Kidney tubule cell (primary cell): ENCODE results near the gene CNPY3.
"Not testable (repeated sequence)": the region's sequence is repeated elsewhere in the genome, so short reads cannot be mapped to it uniquely, and the experiment has no call there.

Source experiments
- DNase-seq: peaks from one replicate; pipeline ENCODE4 v3.0.0-alpha.2; 2018; ENCODE audit warnings: low spot score

CNPY3 gene

DNA sequence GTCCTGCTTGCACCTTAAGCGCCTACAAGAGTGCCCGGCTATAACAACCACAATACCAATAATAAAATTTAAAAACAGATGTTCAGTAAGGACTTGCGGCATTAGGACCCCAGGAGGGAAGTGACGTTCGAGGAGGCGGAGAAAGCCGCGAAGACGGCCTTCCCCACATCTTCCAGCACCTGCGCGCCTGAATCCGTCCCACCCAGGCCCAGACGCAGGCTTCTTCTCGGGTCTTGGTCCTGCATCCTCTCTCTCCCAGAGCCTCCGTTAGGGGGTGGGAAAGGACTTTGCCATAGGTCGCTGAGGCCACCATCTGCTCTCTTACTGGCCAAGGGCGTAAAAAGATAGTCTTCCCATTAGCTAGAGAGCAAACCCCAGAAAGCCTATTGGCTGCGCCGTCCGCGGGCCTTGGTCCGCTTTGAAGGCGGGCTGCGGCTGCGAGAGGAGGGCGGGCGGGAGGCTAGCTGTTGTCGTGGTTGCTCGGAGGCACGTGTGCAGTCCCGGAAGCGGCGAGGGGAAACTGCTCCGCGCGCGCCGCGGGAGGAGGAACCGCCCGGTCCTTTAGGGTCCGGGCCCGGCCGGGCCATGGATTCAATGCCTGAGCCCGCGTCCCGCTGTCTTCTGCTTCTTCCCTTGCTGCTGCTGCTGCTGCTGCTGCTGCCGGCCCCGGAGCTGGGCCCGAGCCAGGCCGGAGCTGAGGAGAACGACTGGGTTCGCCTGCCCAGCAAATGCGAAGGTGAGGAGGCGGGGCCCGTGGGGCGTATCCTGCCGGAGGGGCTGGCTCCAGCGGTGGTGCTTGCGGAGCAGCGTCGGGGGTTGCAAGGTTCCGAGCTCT, at the start of gene CNPY3:
Gene CNPY3 (plus strand): TSS at position 495 of the 835 bp plus-strand sequence. CDS start 91 bp downstream, at position 586.
- DNase-seq: peak; percentile 99

GRCh38 chr6:42880240-42880817, 49.0 kb upstream of the CNPY3 start:
- DNase-seq: not testable (repeated sequence)

GRCh38 chr6:42880871-42881270, 48.4 kb upstream of the CNPY3 start:
- DNase-seq: not testable (repeated sequence)

DNA sequence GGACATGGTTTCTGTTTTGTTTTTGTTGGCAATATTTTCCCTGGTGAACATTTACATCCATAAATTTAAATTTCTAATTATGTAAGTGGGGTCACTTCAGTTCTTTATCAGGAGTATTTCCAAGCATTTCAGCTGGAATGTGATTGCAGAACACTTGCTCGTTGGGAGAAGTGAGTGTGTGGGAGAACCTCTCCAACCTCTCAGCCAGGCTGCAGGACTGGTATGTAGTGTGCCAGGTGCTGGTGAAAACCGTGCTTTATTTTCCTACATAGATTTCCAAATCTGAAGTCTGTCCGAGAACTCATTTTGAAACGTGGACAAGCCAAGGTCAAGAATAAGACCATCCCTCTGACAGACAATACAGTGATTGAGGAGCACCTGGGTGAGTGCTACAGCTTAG, 43.6 kb upstream of the CNPY3 start:
- no peak for DNase-seq

DNA sequence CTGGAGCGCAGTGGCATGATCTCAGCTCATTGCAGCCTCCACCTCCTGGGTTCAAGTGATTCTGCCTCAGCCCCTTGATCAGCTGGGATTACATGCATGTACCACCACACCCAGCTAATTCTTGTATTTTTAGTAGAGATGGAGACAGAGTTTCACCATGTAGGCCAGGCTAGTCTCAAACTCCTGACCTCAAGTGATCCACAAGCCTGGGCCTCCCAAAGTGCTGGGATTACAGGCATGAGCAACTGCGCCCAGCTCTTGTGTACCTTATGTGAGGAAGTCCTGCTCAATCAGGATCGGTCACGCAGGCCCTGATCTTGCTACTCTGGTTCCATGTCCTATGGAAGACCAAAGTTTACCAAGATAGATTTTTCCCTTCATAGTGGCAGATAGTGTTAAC, 41.1 kb upstream of the CNPY3 start:
- not testable (repeated sequence) for DNase-seq

GRCh38 chr6:42889815-42890214, 39.5 kb upstream of the CNPY3 start:
- DNase-seq: no peak

DNA sequence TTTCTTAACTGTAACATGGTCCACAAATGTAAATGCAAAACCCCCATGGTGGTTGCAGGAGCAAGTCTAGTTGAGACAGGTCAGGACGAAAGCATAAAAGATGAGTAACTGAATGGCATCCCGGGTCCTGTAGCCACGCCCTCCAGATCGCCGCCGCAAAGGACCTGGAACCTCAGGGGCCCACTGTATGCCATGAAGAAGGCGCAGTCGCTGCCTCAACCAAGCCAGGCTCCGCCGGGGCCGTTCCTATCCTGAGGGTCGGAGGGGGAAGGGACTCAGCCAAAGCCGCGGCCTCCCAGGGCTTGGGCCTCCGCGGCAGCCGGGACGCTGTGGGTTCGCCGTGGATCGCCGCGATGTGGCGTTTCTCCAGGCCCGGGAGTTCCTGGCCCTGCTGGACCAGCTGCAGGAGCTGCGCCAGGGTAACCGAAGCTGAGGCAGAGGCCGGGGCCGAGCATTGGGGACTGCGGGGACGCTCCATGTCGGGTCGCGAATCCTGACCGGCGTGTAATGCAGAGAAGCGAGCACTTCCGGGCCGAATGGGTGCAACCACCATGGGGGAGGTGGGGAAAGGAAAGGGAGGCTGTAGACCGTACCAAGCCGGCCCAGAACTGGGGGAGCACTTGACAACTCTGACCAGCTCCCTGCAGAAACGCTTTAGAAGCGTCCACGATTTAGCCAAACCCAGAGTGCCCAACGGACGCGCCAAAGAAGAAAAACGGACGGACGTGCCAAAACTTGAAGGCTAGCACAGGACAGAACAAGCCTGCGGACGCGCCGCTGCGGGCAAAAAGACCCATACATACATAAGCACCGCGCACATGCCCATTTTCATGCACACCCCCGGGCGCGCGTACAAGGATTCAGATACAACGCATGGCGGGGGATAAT, 38.7 kb upstream of the CNPY3 start:
- DNase-seq: peak; percentile 95

DNA sequence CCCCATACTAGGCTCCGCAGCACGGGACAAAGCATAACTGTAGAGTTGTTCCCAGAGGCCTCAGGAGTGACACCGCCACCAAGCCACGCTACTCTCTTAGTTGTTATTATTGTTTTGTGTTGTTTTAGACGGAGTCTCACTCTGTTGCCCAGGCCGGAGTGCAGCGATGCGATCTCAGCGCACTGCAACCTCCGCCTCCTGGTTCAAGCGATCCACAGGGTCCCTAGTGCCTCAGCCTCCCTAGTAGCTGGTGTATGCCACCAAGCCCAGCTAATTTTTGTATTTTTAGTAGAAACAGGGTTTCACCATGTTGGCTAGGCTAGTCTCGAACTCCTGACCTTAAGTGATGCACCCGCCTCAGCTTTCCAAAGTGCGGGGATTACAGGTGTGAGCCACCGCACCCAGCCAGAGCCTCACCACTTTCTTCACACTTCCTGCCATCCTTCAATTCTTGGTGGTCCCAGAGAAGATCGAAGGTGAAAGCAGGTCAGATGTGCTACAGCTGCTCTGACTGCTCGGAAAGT, 38.0 kb upstream of the CNPY3 start:
- DNase-seq: no peak

- DNase-seq: not testable (repeated sequence)
Measured at GRCh38 chr6:42894041-42894828, 35.0 kb upstream of the CNPY3 start.

GRCh38 chr6:42896178-42896719, 33.0 kb upstream of the CNPY3 start:
- no peak for DNase-seq

DNA sequence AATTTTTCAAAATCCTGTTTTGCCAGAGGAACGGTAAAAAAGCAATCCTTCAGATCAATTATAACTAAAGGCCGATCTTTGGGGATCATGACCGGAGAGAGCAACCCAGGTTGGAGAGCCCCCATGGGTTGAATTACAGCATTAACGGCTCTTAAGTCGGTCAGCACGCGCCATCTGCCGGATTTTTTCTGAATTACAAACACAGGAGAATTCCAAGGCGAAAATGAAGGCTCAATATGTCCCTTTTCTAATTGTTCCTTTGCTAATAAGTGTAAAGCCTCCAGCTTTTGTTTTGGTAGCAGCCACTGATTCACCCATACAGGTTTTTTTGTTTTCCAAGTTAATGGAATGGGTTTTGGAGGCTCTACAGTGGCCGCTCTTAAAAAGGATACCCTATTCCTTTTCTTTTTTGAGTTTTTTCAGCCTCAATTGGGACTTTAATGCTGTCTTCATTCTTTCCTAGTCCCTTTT, 30.4 kb upstream of the CNPY3 start:
- peak; percentile 70 for DNase-seq

GRCh38 chr6:42899871-42900270, 29.4 kb upstream of the CNPY3 start:
- no peak for DNase-seq

DNA sequence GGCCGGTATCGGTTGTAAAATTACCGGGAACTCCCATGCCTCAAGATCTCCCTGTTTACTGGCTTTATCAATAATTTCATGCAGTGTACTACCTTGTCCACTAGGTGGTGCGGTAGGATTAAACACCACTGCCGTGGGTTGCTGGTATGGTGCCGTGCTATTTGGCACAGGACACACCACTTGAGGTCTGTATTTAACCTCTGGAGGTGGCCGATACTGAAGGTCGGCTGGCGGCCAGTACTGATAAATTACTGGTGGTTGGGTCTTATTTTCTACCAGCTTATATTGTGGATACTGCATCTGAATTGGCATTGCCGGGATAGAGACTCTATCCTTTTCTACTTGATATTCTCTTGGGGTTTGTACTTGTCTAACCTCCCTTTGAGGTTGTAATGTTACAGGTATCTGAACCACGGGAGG, 27.7 kb upstream of the CNPY3 start:
- DNase-seq: peak; percentile 87

DNA sequence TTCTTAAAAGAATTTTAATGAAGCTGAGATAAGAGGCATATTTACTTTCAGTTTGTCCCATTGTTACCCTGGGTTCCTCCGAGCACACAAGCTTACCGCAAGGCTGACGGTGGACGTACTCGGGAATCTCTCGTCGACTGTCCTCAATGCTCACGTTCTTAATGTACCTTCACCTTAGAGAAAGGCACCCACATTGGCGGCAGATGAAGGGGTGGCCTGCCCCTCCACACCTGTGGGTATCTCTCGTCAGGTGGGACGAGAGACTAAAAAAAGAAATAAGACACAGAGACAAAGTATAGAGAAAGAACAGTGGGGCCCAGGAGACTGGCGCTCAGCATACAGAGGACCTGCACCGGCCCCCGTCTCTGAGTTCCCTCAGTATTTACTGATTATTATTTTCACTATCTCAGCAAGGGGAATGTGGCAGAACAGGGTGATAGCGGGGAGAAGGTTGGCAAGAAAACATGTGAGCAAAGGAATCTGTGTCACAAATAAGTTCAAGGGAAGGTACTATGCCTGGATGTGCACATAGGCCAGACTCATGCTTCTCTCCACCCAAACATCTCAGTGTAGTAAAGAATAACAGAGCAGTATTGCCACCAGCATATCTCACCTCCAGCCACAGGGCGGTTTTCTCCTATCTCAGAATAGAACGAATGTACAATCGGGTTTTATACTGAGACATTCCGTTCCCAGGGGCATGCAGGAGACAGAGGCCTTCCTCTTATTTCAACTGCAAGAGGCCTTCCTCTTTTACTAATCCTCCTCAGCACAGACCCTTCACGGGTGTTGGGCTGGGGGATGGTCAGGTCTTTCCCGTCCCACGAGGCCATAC, 26.6 kb upstream of the CNPY3 start:
- not testable (repeated sequence) for DNase-seq

- DNase-seq: no peak
Measured at GRCh38 chr6:42904467-42904866, 24.8 kb upstream of the CNPY3 start.

GRCh38 chr6:42907336-42907735, 21.9 kb upstream of the CNPY3 start:
- DNase-seq: no peak

DNA sequence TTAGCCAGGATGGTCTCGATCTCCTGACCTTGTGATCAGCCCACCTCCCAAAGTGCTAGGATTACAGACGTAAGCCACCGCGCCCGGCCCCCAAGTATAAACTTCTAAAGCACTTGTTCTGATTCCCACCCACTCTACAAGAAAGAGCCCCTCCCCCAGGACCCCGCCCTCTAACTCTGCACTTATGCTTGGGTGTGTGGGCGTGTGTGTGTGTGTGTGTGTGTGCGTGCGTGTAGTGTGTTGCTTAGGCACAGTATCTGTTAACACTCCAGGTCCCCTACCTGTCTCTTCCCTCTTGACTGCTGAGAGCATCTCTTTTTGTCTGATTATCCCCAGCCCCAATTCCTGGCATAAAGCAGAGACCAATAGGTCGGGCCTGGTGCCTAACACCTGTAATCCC, 19.4 kb upstream of the CNPY3 start:
- no peak for DNase-seq

- no peak for DNase-seq
Measured at GRCh38 chr6:42911171-42912021, 17.9 kb upstream of the CNPY3 start.

- DNase-seq: peak; percentile 26
Measured at GRCh38 chr6:42914546-42914945, 14.7 kb upstream of the CNPY3 start.
